Gastroesophageal sphincter (tissue), 4 donors: ENCODE data around the gene TMPRSS4. TPM values are rescaled to one million over a fixed set of nuclear protein-coding genes. Genes with fewer than 3 reads are reported as not detected.

ENCODE experiments used
- ATAC-seq: fragments of 150-250 bp; one replicate; pipeline ENCODE4 v1.9.1; 2016; ENCODE audit warnings: mild to moderate bottlenecking, moderate library complexity
- H3K27ac ChIP-seq, 4 donors: fragments of 200-600 bp; sonication (generic) in 3 of 4; 1 replicate in 3 of 4; 2 replicates in 1 of 4; pipeline ENCODE4 v1.5.1; 2016 to 2019
- H3K27me3 ChIP-seq: fragments of 200-600 bp; sonication (generic); one replicate; pipeline ENCODE4 v1.5.1; 2019
- H3K36me3 ChIP-seq, 2 donors: fragments of 200-600 bp; sonication (generic); one replicate each; pipeline ENCODE4 v1.5.1; 2019; ENCODE audit warnings: control low read depth in 1 of 2
- H3K4me1 ChIP-seq, 3 donors: fragments of 200-600 bp; sonication (generic); 1 replicate in 2 of 3; 2 replicates in 1 of 3; pipeline ENCODE4 v1.5.1; 2016 to 2019; ENCODE audit warnings: control low read depth in 2 of 3
- H3K4me3 ChIP-seq, 2 donors: fragments of 200-600 bp; sonication (generic); one replicate each; pipeline ENCODE4 v1.5.1; 2019; ENCODE audit warnings: mild to moderate bottlenecking in 1 of 2, moderate library complexity in 1 of 2
- H3K9me3 ChIP-seq, 3 donors: fragments of 200-600 bp; sonication (generic); one replicate each; pipeline ENCODE4 v1.5.1; 2017 to 2019; ENCODE audit warnings: control low read depth in 2 of 3
- EP300 ChIP-seq: sonication (generic); formaldehyde crosslinking; IDR thresholded peaks from one replicate; pipeline ENCODE4 v1.6.1; 2017; ENCODE audit warnings: antibody characterized with exemption, mild to moderate bottlenecking
- POLR2A ChIP-seq, 2 donors: fragments of 450-650 bp; IDR thresholded peaks; one replicate each; pipeline ENCODE4 v1.6.1; 2017; ENCODE audit warnings: antibody characterized with exemption in 2 of 2, mild to moderate bottlenecking in 2 of 2, moderate library complexity in 1 of 2
- POLR2AphosphoS5 ChIP-seq: sonication (generic); formaldehyde crosslinking; IDR thresholded peaks from one replicate; pipeline ENCODE4 v1.6.1; 2017; ENCODE audit warnings: antibody characterized with exemption
- WGBS, 2 donors: methylation state at CpG; one replicate each; pipeline ENCODE4 v1.1.5; 2018; ENCODE audit warnings: low coverage in 1 of 2; 5-methylcytosine and 5-hydroxymethylcytosine counted together
- total RNA-seq, 4 donors: library from RNA; depleted of rRNA; stranded (reverse); fragments of >200 nt; gene quantifications; one replicate each; pipeline ENCODE4 v1.1.0, GENCODE V29; 2016
- TF ChIP-seq, protein P1 (sequence below), 4 experiments: fragments of 200-600 bp in 2 of 4; fragments of 450-650 bp in 2 of 4; sonication (generic) in 1 of 4; IDR thresholded peaks; one replicate each; pipeline ENCODE4 v1.5.1; 2017 to 2019; ENCODE audit warnings: antibody characterized with exemption in 4 of 4, mild to moderate bottlenecking in 2 of 4, moderate library complexity in 2 of 4

The TMPRSS4 gene
- total RNA-seq, 4 donors from 2014 or later: 0.23 to 11.1 (median 0.78) TPM; not detected in 1

DNA sequence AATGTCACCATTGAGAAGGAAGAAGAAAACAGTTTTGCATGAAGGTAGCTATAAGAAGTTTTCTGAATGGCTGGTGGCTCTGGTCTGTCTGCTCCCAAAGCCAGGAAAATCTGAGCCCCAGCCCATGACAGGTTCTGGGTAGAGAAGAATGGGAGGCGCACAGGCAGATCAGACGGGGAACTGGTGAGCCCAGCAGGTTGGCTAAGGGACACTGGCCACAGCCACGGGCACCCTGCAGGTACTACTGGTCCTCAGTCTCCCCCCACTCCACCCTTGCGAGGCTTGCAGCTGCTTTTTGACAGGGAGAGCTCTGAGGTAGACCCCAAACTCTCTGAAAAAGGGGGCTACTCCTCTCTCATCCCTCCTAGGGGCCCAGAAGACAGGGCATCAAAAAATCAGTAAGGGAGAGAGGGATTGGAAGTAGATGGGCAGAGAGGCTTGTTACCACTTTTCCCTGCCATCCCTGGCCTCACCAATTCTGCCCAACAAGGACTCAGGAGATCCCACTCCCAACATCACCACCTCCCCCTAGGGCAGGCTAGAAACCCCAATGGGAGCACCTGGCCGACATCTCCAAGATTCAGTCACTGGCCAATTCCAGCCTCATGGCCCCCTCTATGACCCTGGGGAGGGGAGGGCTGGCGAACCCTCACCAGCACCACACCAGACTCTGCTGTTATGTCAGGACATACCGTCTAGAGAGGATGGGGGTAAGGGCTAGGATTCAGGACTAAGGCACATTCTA is 58.3 kb downstream of the TMPRSS4 start:
- ATAC-seq: no peak
- peaks cover 57% of the 10 kb centered on the region for H3K27me3 ChIP-seq
- peaks cover 0 to 4% of the 10 kb centered on the region in 2 donors for H3K36me3 ChIP-seq
- WGBS, 2 donors: 93% methylated on average over 3 of the region's 7 CpGs; no CpG with 5 or more reads in 1 of the 2 donors
- no peaks in the 10 kb centered on the region for H3K9me3 ChIP-seq
- H3K27ac ChIP-seq: no peak overlapping the region
- H3K4me1 ChIP-seq: no peaks in the 10 kb centered on the region
- no peak overlapping the region for H3K4me3 ChIP-seq
- TF ChIP-seq EP300 (no peak), POLR2A (IDR thresholded peaks at IDR 0.05) (no peak), POLR2AphosphoS5 (no peak)
- TF ChIP-seq, protein P1, sequence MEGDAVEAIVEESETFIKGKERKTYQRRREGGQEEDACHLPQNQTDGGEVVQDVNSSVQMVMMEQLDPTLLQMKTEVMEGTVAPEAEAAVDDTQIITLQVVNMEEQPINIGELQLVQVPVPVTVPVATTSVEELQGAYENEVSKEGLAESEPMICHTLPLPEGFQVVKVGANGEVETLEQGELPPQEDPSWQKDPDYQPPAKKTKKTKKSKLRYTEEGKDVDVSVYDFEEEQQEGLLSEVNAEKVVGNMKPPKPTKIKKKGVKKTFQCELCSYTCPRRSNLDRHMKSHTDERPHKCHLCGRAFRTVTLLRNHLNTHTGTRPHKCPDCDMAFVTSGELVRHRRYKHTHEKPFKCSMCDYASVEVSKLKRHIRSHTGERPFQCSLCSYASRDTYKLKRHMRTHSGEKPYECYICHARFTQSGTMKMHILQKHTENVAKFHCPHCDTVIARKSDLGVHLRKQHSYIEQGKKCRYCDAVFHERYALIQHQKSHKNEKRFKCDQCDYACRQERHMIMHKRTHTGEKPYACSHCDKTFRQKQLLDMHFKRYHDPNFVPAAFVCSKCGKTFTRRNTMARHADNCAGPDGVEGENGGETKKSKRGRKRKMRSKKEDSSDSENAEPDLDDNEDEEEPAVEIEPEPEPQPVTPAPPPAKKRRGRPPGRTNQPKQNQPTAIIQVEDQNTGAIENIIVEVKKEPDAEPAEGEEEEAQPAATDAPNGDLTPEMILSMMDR (IDR thresholded peaks at IDR 0.05): no peak

DNA sequence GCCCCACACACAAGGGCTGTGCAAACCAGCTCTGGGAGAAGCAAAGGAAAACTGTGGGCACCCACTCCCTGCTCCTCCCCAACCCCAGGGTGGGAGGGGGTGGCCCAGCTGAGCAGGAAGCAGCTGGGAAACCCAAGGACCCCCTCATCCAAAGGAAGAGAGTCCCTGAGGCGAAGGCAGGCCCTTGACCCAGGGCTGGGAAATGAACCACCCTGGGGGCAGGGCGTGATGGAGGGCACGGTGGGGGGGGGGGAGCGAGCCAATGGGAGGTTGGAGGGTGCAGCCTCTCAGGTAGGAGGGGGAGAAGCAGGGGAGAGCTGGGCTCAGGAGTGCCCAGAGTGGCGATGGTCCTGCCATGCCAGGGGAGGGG is 58.9 kb downstream of the TMPRSS4 start:
- Histone ChIP-seq H3K36me3 (peaks cover 0 to 4% of the 10 kb centered on the region in 2 donors), H3K4me1 (no peaks in the 10 kb centered on the region), H3K4me3 (no peak overlapping the region), H3K27ac (no peak overlapping the region), H3K9me3 (no peaks in the 10 kb centered on the region), H3K27me3 (peaks cover 63% of the 10 kb centered on the region)
- WGBS, 2 donors: 35% methylated on average over 2 of the region's 5 CpGs; no CpG with 5 or more reads in 1 of the 2 donors
- TF ChIP-seq POLR2A (IDR thresholded peaks at IDR 0.05): no peak
- TF ChIP-seq, protein P1 (IDR thresholded peaks at IDR 0.05): no peak
- TF ChIP-seq EP300: no peak
- no peak for TF ChIP-seq POLR2AphosphoS5
- ATAC-seq: no peak

DNA sequence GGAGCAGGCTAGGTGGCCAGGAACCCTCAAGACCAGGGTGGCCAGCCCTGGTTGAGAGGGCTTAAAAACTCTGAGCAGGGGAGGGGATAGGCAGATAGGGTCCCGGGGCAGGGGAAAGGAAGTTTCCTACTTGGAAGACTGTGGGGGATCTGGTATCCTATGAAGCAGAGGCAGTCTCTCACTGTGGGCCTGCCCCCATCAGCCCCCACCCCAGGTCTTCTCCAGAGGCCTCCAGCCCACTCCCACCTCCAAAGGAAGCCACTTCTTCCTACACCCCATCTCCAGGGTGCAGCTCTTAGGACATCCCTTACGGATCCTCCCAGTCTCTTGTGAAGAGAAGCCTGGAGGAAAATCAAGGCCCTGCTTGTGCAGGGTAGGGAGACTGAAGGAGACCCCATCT is 59.5 kb downstream of the TMPRSS4 start:
- whole genome bisulfite sequencing, 2 donors: 60% methylated on average over 1 of the region's 2 CpGs; no CpG with 5 or more reads in 1 of the 2 donors
- Histone ChIP-seq H3K27ac (no peak overlapping the region), H3K4me3 (no peak overlapping the region), H3K4me1 (no peaks in the 10 kb centered on the region), H3K9me3 (no peaks in the 10 kb centered on the region), H3K27me3 (peaks cover 68% of the 10 kb centered on the region), H3K36me3 (peaks cover 0 to 4% of the 10 kb centered on the region in 2 donors)
- ATAC-seq: no peak
- TF ChIP-seq, protein P1 (IDR thresholded peaks at IDR 0.05): no peak
- TF ChIP-seq POLR2A (IDR thresholded peaks at IDR 0.05) (no peak), POLR2AphosphoS5 (no peak), EP300 (no peak)

DNA sequence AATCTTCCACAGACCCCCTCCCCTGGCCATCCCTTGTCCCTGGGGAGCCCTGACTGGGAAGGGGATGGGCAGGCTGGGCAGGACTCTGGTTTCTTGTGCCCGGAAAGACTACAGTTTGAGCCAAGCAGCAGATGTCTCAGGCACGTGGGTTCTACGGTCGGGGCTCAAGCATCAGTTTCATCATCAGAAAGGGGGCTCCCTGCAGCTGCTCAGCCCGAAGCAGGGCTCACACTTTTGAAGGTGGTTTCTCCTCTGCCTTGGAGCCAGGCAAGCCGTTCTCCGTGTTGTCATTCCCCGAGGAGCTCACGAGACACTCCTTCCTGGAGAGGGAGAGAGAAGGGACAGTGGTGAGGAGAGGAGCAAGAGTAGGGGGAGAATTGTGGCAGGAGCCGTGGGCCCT is 59.9 kb downstream of the TMPRSS4 start:
- Histone ChIP-seq H3K4me3 (no peak overlapping the region), H3K27me3 (peaks cover 73% of the 10 kb centered on the region), H3K9me3 (no peaks in the 10 kb centered on the region), H3K36me3 (peaks cover 0 to 4% of the 10 kb centered on the region in 2 donors), H3K4me1 (no peaks in the 10 kb centered on the region), H3K27ac (no peak overlapping the region)
- 91% methylated on average over 4 of the region's 10 CpGs; no CpG with 5 or more reads in 1 of the 2 donors for WGBS, 2 donors
- TF ChIP-seq, protein P1 (IDR thresholded peaks at IDR 0.05): no peak
- TF ChIP-seq POLR2AphosphoS5: no peak
- TF ChIP-seq POLR2A (IDR thresholded peaks at IDR 0.05): no peak
- TF ChIP-seq EP300: no peak
- ATAC-seq: no peak

DNA sequence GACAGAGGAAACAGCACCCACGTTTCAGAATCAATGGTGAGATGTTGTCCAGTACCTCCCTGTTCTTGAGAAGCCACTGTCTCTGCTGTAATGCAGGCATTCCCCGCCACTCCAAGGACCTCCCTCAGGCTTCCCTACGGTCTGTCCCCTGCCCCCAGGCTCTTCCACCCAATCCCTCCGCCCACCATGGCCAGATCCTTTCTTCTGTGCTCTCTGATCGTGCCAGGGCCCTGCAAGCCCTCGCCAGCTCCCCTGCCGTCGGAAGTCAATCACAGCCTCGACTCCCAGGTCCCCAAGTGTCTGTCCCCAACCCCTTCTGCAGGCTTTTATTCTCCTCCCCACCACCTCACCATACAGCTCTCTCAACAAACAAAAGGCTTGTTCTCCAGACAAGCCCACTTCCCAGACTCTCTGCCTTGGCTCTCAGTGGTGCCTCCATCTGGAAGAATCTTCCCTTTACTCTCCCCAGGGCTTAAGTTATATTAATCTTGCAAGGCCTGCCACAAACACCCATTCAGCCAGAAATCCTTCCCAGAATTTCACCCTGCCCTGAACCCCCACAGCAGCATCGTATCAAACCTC is 62.1 kb downstream of the TMPRSS4 start:
- H3K27me3 ChIP-seq: peaks cover 85% of the 10 kb centered on the region
- 41 to 50% methylated on average over 9 to 10 of the region's 10 CpGs for WGBS, 2 donors
- TF ChIP-seq POLR2AphosphoS5 (no peak), EP300 (no peak), POLR2A (IDR thresholded peaks at IDR 0.05) (no peak)
- TF ChIP-seq, protein P1 (IDR thresholded peaks at IDR 0.05): no peak

More for the DNA sequence above, 62.1 kb downstream of the TMPRSS4 start:
- H3K4me3 ChIP-seq: no peak overlapping the region
- peaks cover 0 to 4% of the 10 kb centered on the region in 2 donors for H3K36me3 ChIP-seq
- no peaks in the 10 kb centered on the region for H3K4me1 ChIP-seq
- ATAC-seq: no peak
- H3K9me3 ChIP-seq: no peaks in the 10 kb centered on the region
- no peak overlapping the region for H3K27ac ChIP-seq
